Mesothelial cell of epicardium (in vitro differentiated cells): Measurements from ENCODE around the gene DNASE1L2. TPM values are rescaled to one million over a fixed set of nuclear protein-coding genes. Genes with fewer than 3 reads are reported as not detected.

ENCODE experiments used
- DNase-seq, 2 experiments: peaks; one replicate each; pipeline ENCODE4 v3.0.0; 2021; ENCODE audit warnings: low spot score in 2 of 2; ENCODE audit not compliant: unreplicated experiment in 2 of 2
- H3K27ac Mint-ChIP-seq: 2 replicates; pipeline ENCODE4 v1.8.0; 2021; ENCODE audit warnings: mixed read lengths
- H3K27me3 Mint-ChIP-seq: 2 replicates; pipeline ENCODE4 v1.8.0; 2021; ENCODE audit warnings: low read depth, mixed read lengths
- H3K36me3 Mint-ChIP-seq: 2 replicates; pipeline ENCODE4 v1.8.0; 2021; ENCODE audit warnings: mixed read lengths
- H3K4me1 Mint-ChIP-seq: 2 replicates; pipeline ENCODE4 v1.8.0; 2021; ENCODE audit warnings: mixed read lengths
- H3K4me3 Mint-ChIP-seq: 2 replicates; pipeline ENCODE4 v1.8.0; 2021; ENCODE audit warnings: mild to moderate bottlenecking, moderate library complexity, mixed read lengths
- H3K9me3 Mint-ChIP-seq: 2 replicates; pipeline ENCODE4 v1.8.0; 2021; ENCODE audit warnings: mixed read lengths
- CTCF ChIP-seq: fragments of 200-600 bp; sonication (generic); IDR thresholded peaks from one replicate; pipeline ENCODE4 v1.5.0; 2021; ENCODE audit warnings: antibody characterized with exemption; ENCODE audit not compliant: unreplicated experiment
- total RNA-seq: library from RNA; stranded (reverse); gene quantifications from 3 replicates; pipeline ENCODE4 v1.2.1, GENCODE V29; 2021

DNASE1L2 gene
- total RNA-seq, 1 donor from 2014 or later, result 1.0 TPM

- Mint-ChIP-seq H3K36me3 (peaks cover 6% of the 10 kb centered on the region), H3K9me3 (no peaks in the 10 kb centered on the region), H3K27ac (no peak overlapping the region), H3K27me3 (no peaks in the 10 kb centered on the region), H3K4me3 (peak overlapping the region; percentile 28), H3K4me1 (peaks cover 16% of the 10 kb centered on the region)
- no peak for DNase-seq
- TF ChIP-seq CTCF, result no peak
Measured at GRCh38 chr16:2211923-2212347, 24.3 kb upstream of the DNASE1L2 start.

GRCh38 chr16:2212362-2213324 is 23.6 kb upstream of the DNASE1L2 start:
- Mint-ChIP-seq H3K4me3 (peak overlapping the region; percentile 67), H3K27me3 (no peaks in the 10 kb centered on the region), H3K9me3 (no peaks in the 10 kb centered on the region), H3K27ac (no peak overlapping the region), H3K36me3 (peaks cover 2% of the 10 kb centered on the region), H3K4me1 (peaks cover 16% of the 10 kb centered on the region)
- no peak for TF ChIP-seq CTCF
- no peak for DNase-seq

- Mint-ChIP-seq H3K4me1 (peaks cover 16% of the 10 kb centered on the region), H3K27me3 (no peaks in the 10 kb centered on the region), H3K36me3 (no peaks in the 10 kb centered on the region), H3K27ac (peak overlapping the region; percentile 9), H3K9me3 (no peaks in the 10 kb centered on the region), H3K4me3 (peak overlapping the region; percentile 67)
- TF ChIP-seq CTCF, result no peak
- no peak for DNase-seq
Measured at GRCh38 chr16:2213817-2214718, 22.2 kb upstream of the DNASE1L2 start.

GRCh38 chr16:2214719-2214968 is 21.6 kb upstream of the DNASE1L2 start, which contains the start of gene PGP:
Gene PGP, minus strand, starts transcription at chr16:2214840. Its CDS starts 63 bp downstream, at chr16:2214777.
- Mint-ChIP-seq H3K27me3 (no peaks in the 10 kb centered on the region), H3K36me3 (no peaks in the 10 kb centered on the region), H3K27ac (peak within 1 kb of the TSS; percentile 95), H3K4me1 (peaks cover 16% of the 10 kb centered on the region), H3K9me3 (no peaks in the 10 kb centered on the region), H3K4me3 (peak within 1 kb of the TSS; percentile 73)
- no peak for TF ChIP-seq CTCF
- DNase-seq, result no peak

- H3K36me3 Mint-ChIP-seq, result no peaks in the 10 kb centered on the region
- no peak for TF ChIP-seq CTCF
- H3K4me1 Mint-ChIP-seq, result peaks cover 16% of the 10 kb centered on the region
- no peak for DNase-seq
- H3K27ac Mint-ChIP-seq, result peak overlapping the region; percentile 53
- peak overlapping the region; percentile 73 for H3K4me3 Mint-ChIP-seq
- no peaks in the 10 kb centered on the region for H3K27me3 Mint-ChIP-seq
- H3K9me3 Mint-ChIP-seq, result no peaks in the 10 kb centered on the region
Measured at GRCh38 chr16:2216330-2216729, 19.9 kb upstream of the DNASE1L2 start.
